GM12872 (cell line): ENCODE results near the gene NR4A2.

ENCODE experiments used
- CTCF ChIP-seq: IDR thresholded peaks from 3 replicates; pipeline ENCODE4 v1.5.1; 2011; ENCODE audit warnings: low read depth, mild to moderate bottlenecking, low read length, moderate library complexity; ENCODE audit not compliant: insufficient read depth

The NR4A2 gene

GRCh38 chr2:156343940-156344301 is 11.4 kb upstream of the NR4A2 start:
- TF ChIP-seq CTCF, result no peak

- TF ChIP-seq CTCF, result no peak
Observed at GRCh38 chr2:156343096-156343939, 10.8 kb upstream of the NR4A2 start.

GRCh38 chr2:156342254-156343095 is 10.0 kb upstream of the NR4A2 start:
- no peak for TF ChIP-seq CTCF

- no peak for TF ChIP-seq CTCF
Observed at GRCh38 chr2:156341452-156342253, 9.1 kb upstream of the NR4A2 start.

- TF ChIP-seq CTCF, result no peak
Observed at GRCh38 chr2:156340804-156341451, 8.4 kb upstream of the NR4A2 start.

GRCh38 chr2:156340377-156340776 is 7.9 kb upstream of the NR4A2 start:
- no peak for TF ChIP-seq CTCF
